IMR-90 (cell line): ENCODE data around the gene KCNG4. TPM values are rescaled to one million over a fixed set of nuclear protein-coding genes. Genes with fewer than 3 reads are reported as not detected.

Experiments
- ATAC-seq: fragments of 200-7000 bp; cut with Tn5 transposase; 2 replicates; pipeline ENCODE4 v1.9.1; 2020; ENCODE audit warnings: low read depth, mild to moderate bottlenecking, moderate library complexity
- BruUV-seq: library from RNA; stranded (reverse); fragments of 400-500 nt; replicated peaks from 2 replicates; lab custom pipeline; 2021; lab: Mats Ljungman, UMichigan
- CTCF ChIA-PET: fragments of 300-600 bp; formaldehyde crosslinking; extraction: SDS; loops from one replicate; lab custom pipeline; 2021; ENCODE audit warnings: antibody characterized with exemption; lab: Yijun Ruan, JAX
- POLR2A ChIA-PET: fragments of 300-600 bp; sonication (Branson Sonifier 250); formaldehyde crosslinking; loops from one replicate; lab custom pipeline; 2022; ENCODE audit warnings: antibody characterized with exemption; ENCODE audit not compliant: unreplicated experiment; lab: Charles Lee
- DNase-seq: peaks from one replicate; pipeline ENCODE4 v3.0.0; 2013
- H2AFZ ChIP-seq: replicated peaks from 2 replicates; pipeline ENCODE3; 2013; ENCODE audit warnings: low read length, mild to moderate bottlenecking; ENCODE audit not compliant: poor library complexity
- H2AK5ac ChIP-seq: 2 replicates; pipeline ENCODE4 v1.6.1; 2013; ENCODE audit warnings: low read depth, low read length, inconsistent platforms
- H2AK9ac ChIP-seq: replicated peaks from 2 replicates; pipeline ENCODE3; 2013; ENCODE audit warnings: mild to moderate bottlenecking, low read depth, low read length, moderate library complexity; ENCODE audit not compliant: poor library complexity
- H2BK120ac ChIP-seq: 2 replicates; pipeline ENCODE4 v1.6.1; 2013; ENCODE audit warnings: low read depth, low read length, inconsistent platforms
- H2BK15ac ChIP-seq: 3 replicates; pipeline ENCODE4 v1.6.1; 2013; ENCODE audit warnings: low read depth, low read length, inconsistent platforms
- H2BK20ac ChIP-seq: 2 replicates; pipeline ENCODE4 v1.6.1; 2013; ENCODE audit warnings: low read depth, mild to moderate bottlenecking, inconsistent platforms, low read length, moderate library complexity
- H2BK5ac ChIP-seq: 2 replicates; pipeline ENCODE4 v1.6.1; 2013; ENCODE audit warnings: mild to moderate bottlenecking, low read depth, low read length, inconsistent platforms; ENCODE audit not compliant: poor library complexity, severe bottlenecking
- H3K14ac ChIP-seq: replicated peaks from 2 replicates; pipeline ENCODE4 v1.6.1; 2013; ENCODE audit warnings: low read depth, low read length, inconsistent platforms
- H3K18ac ChIP-seq: 2 replicates; pipeline ENCODE4 v1.6.1; 2013; ENCODE audit warnings: low read depth, low read length, control low read depth
- H3K23ac ChIP-seq: 2 replicates; pipeline ENCODE4 v1.6.1; 2013; ENCODE audit warnings: low read depth, low read length, inconsistent platforms
- H3K27ac ChIP-seq: 2 replicates; pipeline ENCODE4 v1.5.1; 2013; ENCODE audit warnings: mild to moderate bottlenecking, control low read depth, low read length; ENCODE audit not compliant: insufficient read depth
- H3K27me3 ChIP-seq: 2 replicates; pipeline ENCODE4 v1.6.1; 2013; ENCODE audit warnings: low read length; ENCODE audit not compliant: control insufficient read depth, insufficient read depth
- H3K36me3 ChIP-seq: 2 replicates; pipeline ENCODE4 v1.6.1; 2013; ENCODE audit warnings: low read length, mixed read lengths; ENCODE audit not compliant: control insufficient read depth, insufficient read depth
- H3K4ac ChIP-seq: 2 replicates; pipeline ENCODE4 v1.6.1; 2013; ENCODE audit warnings: low read depth, low read length, inconsistent platforms
- H3K4me1 ChIP-seq: 2 replicates; pipeline ENCODE4 v1.6.1; 2013; ENCODE audit warnings: low read length, mixed read lengths; ENCODE audit not compliant: control insufficient read depth, insufficient read depth
- H3K4me2 ChIP-seq: 2 replicates; pipeline ENCODE4 v1.6.1; 2013; ENCODE audit warnings: low read depth, mild to moderate bottlenecking, control low read depth, low read length, moderate library complexity
- H3K4me3 ChIP-seq: 2 replicates; pipeline ENCODE4 v1.5.1; 2013; ENCODE audit warnings: low read depth, mild to moderate bottlenecking, control low read depth, low read length, moderate library complexity; ENCODE audit not compliant: insufficient read depth
- H3K56ac ChIP-seq: 2 replicates; pipeline ENCODE4 v1.6.1; 2013; ENCODE audit warnings: low read length, inconsistent platforms; ENCODE audit not compliant: insufficient read depth; ENCODE audit errors: extremely low read depth
- H3K79me1 ChIP-seq, 2 experiments: 2 replicates each; pipeline ENCODE4 v1.6.1; 2013; ENCODE audit warnings: low read length in 2 of 2, inconsistent platforms in 1 of 2, low read depth in 1 of 2
- H3K9ac ChIP-seq: 2 replicates; pipeline ENCODE4 v1.6.1; 2013; ENCODE audit warnings: low read depth, low read length, control low read depth
- H3K9me1 ChIP-seq: 2 replicates; pipeline ENCODE4 v1.6.1; 2013; ENCODE audit warnings: low read length, inconsistent platforms; ENCODE audit not compliant: insufficient read depth
- H3K9me3 ChIP-seq: 2 replicates; pipeline ENCODE4 v1.6.1; 2013; ENCODE audit warnings: low read length; ENCODE audit not compliant: control insufficient read depth, insufficient read depth
- H4K20me1 ChIP-seq: 2 replicates; pipeline ENCODE4 v1.6.1; 2013; ENCODE audit warnings: low read length, inconsistent platforms; ENCODE audit not compliant: insufficient read depth
- H4K5ac ChIP-seq: 2 replicates; pipeline ENCODE4 v1.6.1; 2013; ENCODE audit warnings: mild to moderate bottlenecking, low read depth, low read length, control low read depth
- H4K8ac ChIP-seq, 2 experiments: 2 replicates each; pipeline ENCODE4 v1.6.1; 2013; ENCODE audit warnings: low read depth in 2 of 2, low read length in 2 of 2, control low read depth in 1 of 2, inconsistent platforms in 1 of 2
- H4K91ac ChIP-seq: 2 replicates; pipeline ENCODE4 v1.6.1; 2013; ENCODE audit warnings: low read depth, low read length, inconsistent platforms; ENCODE audit not compliant: insufficient read depth
- CEBPB ChIP-seq: IDR thresholded peaks from 2 replicates; pipeline ENCODE4 v1.6.1; 2012; ENCODE audit warnings: low read depth, low read length, improper control_type of control experiment
- MAFK ChIP-seq: IDR thresholded peaks from 2 replicates; pipeline ENCODE4 v1.6.1; 2012; ENCODE audit warnings: low read depth, low read length, improper control_type of control experiment
- MAZ ChIP-seq: IDR thresholded peaks from 2 replicates; pipeline ENCODE4 v1.6.1; 2012; ENCODE audit warnings: low read depth, mild to moderate bottlenecking, low read length, improper control_type of control experiment, moderate library complexity, borderline replicate concordance
- MXI1 ChIP-seq: IDR thresholded peaks from 2 replicates; pipeline ENCODE4 v1.6.1; 2012; ENCODE audit warnings: low read depth, mild to moderate bottlenecking, low read length, moderate library complexity, borderline replicate concordance
- NFE2L2 ChIP-seq: fragments of 150-350 bp; IDR thresholded peaks from 2 replicates; pipeline ENCODE4 v1.6.1; 2016; ENCODE audit warnings: low read depth, mild to moderate bottlenecking, low read length
- RAD21 ChIP-seq: IDR thresholded peaks from 2 replicates; pipeline ENCODE4 v1.6.1; 2012; ENCODE audit warnings: low read length, improper control_type of control experiment
- RFX5 ChIP-seq: IDR thresholded peaks from 2 replicates; pipeline ENCODE4 v1.8.0; 2012; ENCODE audit warnings: low read depth, mild to moderate bottlenecking, low read length, moderate library complexity
- WGBS, 2 experiments: methylation state at CpG; one replicate each; pipeline versions ENCODE4 v1.1.5 to v1.1.7; 2013; ENCODE audit warnings: missing lambda C conversion rate in 2 of 2; ENCODE audit not compliant: insufficient read length in 1 of 2; ENCODE audit errors: extremely low coverage in 2 of 2; 5-methylcytosine and 5-hydroxymethylcytosine counted together
- dilution Hi-C: fragments of 300-500 bp; cut with HindIII; formaldehyde crosslinking; loops from one replicate; pipeline ENCODE4 v1.14.3; 2018; ENCODE audit warnings: low sequenced_read_pairs; ENCODE audit not compliant: unreplicated experiment
- in situ Hi-C: fragments of 300-500 bp; cut with MboI; formaldehyde crosslinking; loops from 3 replicates; pipeline ENCODE4 v1.14.3; 2019; ENCODE audit warnings: low sequenced_read_pairs, inconsistent platforms, mixed read lengths
- intact Hi-C: fragments of 100-400 bp; cut with micrococcal nuclease; formaldehyde crosslinking; loops from 2 replicates; pipeline ENCODE4 v1.10.0; 2022
- polyA plus RNA-seq, 3 experiments: library from polyadenylated mRNA; depleted of rRNA; stranded (reverse); fragments of >200 nt; gene quantifications; 2 replicates each; pipeline ENCODE4 v1.2.3, GENCODE V29; 2012; ENCODE audit warnings: low replicate concordance in 1 of 3
- total RNA-seq: library from RNA; depleted of rRNA; stranded (reverse); fragments of >200 nt; gene quantifications from 2 replicates; pipeline ENCODE4 v1.2.3, GENCODE V29; 2012
- TF ChIP-seq, protein P1 (sequence below): fragments of 150-350 bp; IDR thresholded peaks from 2 replicates; pipeline ENCODE4 v1.6.1; 2016; ENCODE audit warnings: low read depth, mild to moderate bottlenecking, low read length, moderate library complexity, borderline replicate concordance

Gene KCNG4
- total and polyA plus RNA-seq, 2 of the 4 experiments (the other 2 are of a cell fraction), result not detected

DNA sequence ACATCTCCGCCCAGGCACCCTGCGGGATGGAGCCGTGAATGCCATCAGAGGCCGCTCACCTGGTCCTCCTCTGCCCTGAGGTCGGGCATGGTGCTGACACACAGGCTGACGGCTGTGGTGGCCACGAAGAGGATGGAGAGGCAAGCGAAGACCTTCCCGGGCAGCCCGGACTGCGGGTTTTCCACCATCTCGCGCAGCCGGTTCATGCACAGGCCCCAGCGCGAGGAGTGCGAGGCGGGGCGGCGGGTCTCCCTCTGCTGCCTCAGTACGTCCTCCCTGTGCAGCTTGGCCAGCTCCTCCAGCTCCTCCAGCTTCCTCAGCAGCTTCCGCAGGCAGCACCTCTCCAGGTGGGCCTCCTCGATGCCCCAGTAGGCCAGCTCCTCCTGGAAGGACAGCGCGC, 3.1 kb downstream of the KCNG4 start:
- Histone ChIP-seq H3K79me1 (no peaks in the 10 kb centered on the region), H3K23ac (no peak overlapping the region), H3K9me3 (no peaks in the 10 kb centered on the region), H2AK5ac (no peak overlapping the region), H2BK120ac (no peak overlapping the region), H2AK9ac (no peak overlapping the region), H3K36me3 (no peaks in the 10 kb centered on the region), H3K14ac (no peak overlapping the region), H2BK15ac (no peak overlapping the region), H4K91ac (no peak overlapping the region), H2AFZ (no peak overlapping the region), H4K8ac (no peak overlapping the region), H3K4me1 (no peaks in the 10 kb centered on the region; the same call in 1 of the 2 replicates), H3K4ac (no peak overlapping the region), H2BK5ac (no peak overlapping the region), H3K27ac (no peak overlapping the region), H3K4me2 (no peak overlapping the region), H3K18ac (no peak overlapping the region), H2BK20ac (no peak overlapping the region), H3K4me3 (no peak overlapping the region), H3K9ac (no peak overlapping the region), H4K20me1 (no peaks in the 10 kb centered on the region), H3K27me3 (peaks cover 57% of the 10 kb centered on the region), H3K9me1 (no peaks in the 10 kb centered on the region), H3K56ac (no peak overlapping the region), H4K5ac (no peak overlapping the region)
- intact Hi-C loops, result no loop called here
- dilution Hi-C loops, result no loop called here
- ChIA-PET POLR2A (no interaction called here), CTCF (interaction anchor here (1.0 to 1.1 kb wide), 2 partner anchors 8 to 50 kb away, joined by 3 read pairs; no protein-coding TSS in a partner anchor)
- in situ Hi-C loops, result no loop called here
- WGBS, 2 experiments, result 83% methylated on average over 13 of the region's 25 CpGs; no CpG with 5 or more reads in 1 of the 2 experiments
- DNase-seq (no peak), ATAC-seq (no peak)
- no TSS peak for BruUV-seq
- TF ChIP-seq, protein P1, sequence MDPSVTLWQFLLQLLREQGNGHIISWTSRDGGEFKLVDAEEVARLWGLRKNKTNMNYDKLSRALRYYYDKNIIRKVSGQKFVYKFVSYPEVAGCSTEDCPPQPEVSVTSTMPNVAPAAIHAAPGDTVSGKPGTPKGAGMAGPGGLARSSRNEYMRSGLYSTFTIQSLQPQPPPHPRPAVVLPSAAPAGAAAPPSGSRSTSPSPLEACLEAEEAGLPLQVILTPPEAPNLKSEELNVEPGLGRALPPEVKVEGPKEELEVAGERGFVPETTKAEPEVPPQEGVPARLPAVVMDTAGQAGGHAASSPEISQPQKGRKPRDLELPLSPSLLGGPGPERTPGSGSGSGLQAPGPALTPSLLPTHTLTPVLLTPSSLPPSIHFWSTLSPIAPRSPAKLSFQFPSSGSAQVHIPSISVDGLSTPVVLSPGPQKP, result no peak
- TF ChIP-seq MAFK (no peak), RAD21 (no peak), MXI1 (no peak), NFE2L2 (no peak), CEBPB (no peak), RFX5 (no peak), MAZ (no peak)
